HG03565 (cell line): ENCODE measurements around the gene NSD2.

Experiments used
- ATAC-seq: cut with Tn5 transposase; IDR thresholded peaks from one replicate; pipeline ENCODE4 v1.9.1; 2021; ENCODE audit warnings: mild to moderate bottlenecking, moderate library complexity; ENCODE audit not compliant: unreplicated experiment

The NSD2 gene

GRCh38 chr4:1982124-1983052 lies 111.2 kb downstream of the NSD2 start:
- ATAC-seq: no peak

GRCh38 chr4:1983053-1983845 lies 112.1 kb downstream of the NSD2 start:
- ATAC-seq: no peak

- ATAC-seq: no peak
Measured at GRCh38 chr4:1983846-1984405, 112.7 kb downstream of the NSD2 start.

GRCh38 chr4:1984406-1985191 lies 113.4 kb downstream of the NSD2 start:
- ATAC-seq: no peak

- ATAC-seq: no peak
Measured at GRCh38 chr4:1985294-1985693, 114.1 kb downstream of the NSD2 start.

- ATAC-seq: no peak
Measured at GRCh38 chr4:1985780-1986577, 114.8 kb downstream of the NSD2 start.

- ATAC-seq: no peak
Measured at GRCh38 chr4:1986578-1987210, 115.5 kb downstream of the NSD2 start.

GRCh38 chr4:1987296-1987695 lies 116.1 kb downstream of the NSD2 start:
- no peak for ATAC-seq

GRCh38 chr4:1987721-1988326 lies 116.6 kb downstream of the NSD2 start:
- ATAC-seq: no peak

GRCh38 chr4:1988327-1988724 lies 117.1 kb downstream of the NSD2 start:
- ATAC-seq: no peak

- no peak for ATAC-seq
Measured at GRCh38 chr4:1989533-1990347, 118.5 kb downstream of the NSD2 start.

GRCh38 chr4:1990348-1990645 lies 119.1 kb downstream of the NSD2 start:
- ATAC-seq: no peak

GRCh38 chr4:1990676-1991075 lies 119.5 kb downstream of the NSD2 start:
- no peak for ATAC-seq

GRCh38 chr4:1991087-1991486 lies 119.9 kb downstream of the NSD2 start:
- no peak for ATAC-seq

GRCh38 chr4:1991596-1992434 lies 120.6 kb downstream of the NSD2 start:
- ATAC-seq: no peak

GRCh38 chr4:1992468-1993168 lies 121.4 kb downstream of the NSD2 start:
- ATAC-seq: no peak

- no peak for ATAC-seq
Measured at GRCh38 chr4:1993169-1993516, 122.0 kb downstream of the NSD2 start.
